ENCODE measurements around the gene ATP10A.

ATP10A gene

DNA sequence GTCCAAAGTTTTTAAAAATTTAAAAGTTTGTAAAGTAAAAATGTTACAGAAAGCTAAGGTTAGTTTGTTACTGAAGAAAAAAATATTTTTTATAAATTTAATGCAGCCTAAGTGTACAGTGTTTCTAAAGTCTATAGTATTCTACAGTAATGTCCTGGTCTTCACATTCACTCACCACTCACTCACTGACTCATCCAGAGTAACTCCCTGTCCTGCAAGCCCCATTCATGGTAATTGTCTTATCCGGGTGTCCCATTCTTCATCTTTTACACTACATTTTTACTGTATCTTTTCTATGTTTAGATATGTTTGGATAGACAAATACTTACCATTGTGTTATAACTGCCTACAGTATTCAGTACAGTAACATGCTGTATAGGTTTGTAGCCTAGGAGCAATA is 36.7 kb upstream of the ATP10A start:
- no peaks in the 10 kb centered on the region for H3K36me3 ChIP-seq (ENCODE audit: control insufficient read depth in 1 of 2, insufficient read depth in 2 of 2, low read length in 2 of 2)
- H3K9ac ChIP-seq (ENCODE audit: low read depth in 1 of 2, low read length in 2 of 2), result no peak overlapping the region
- no peak overlapping the region for H3K27ac ChIP-seq (ENCODE audit: low read depth, low read length)
- H3K4me3 ChIP-seq (ENCODE audit: low read depth in 1 of 2, low read length in 2 of 2), result no peak overlapping the region
- H3K4me1 ChIP-seq (ENCODE audit: control insufficient read depth in 1 of 2, insufficient read depth in 2 of 2, low read length in 2 of 2), result no peaks in the 10 kb centered on the region
- no peaks in the 10 kb centered on the region for H3K27me3 ChIP-seq (ENCODE audit: control insufficient read depth in 1 of 2, insufficient read depth in 2 of 2, low read length in 2 of 2)
- peaks cover 4 to 22% of the 10 kb centered on the region in 2 donors for H3K9me3 ChIP-seq (ENCODE audit: control insufficient read depth in 1 of 2, low read length in 2 of 2)

DNA sequence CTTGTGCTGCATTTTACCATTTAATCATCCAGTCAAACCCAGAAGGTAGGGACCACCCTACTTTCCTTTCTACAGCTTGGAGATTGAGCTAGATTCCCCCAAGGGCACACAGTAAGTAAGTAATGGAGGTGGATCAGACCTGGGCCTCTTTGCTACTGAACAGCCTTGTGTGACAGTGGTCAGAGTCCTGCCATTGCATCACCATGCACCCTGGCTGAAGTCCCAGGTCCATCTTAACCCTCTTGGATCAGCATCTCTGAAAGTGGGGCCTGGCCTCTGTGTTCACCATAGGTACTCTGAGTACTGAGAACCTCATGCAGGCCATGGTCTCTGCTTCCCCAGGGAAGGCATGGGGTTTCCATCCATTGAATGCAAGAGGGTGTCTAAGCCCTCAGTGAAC is 34.5 kb upstream of the ATP10A start:
- H3K27me3 ChIP-seq (ENCODE audit: control insufficient read depth in 1 of 2, insufficient read depth in 2 of 2, low read length in 2 of 2), result no peaks in the 10 kb centered on the region
- no peak overlapping the region for H3K27ac ChIP-seq (ENCODE audit: low read depth, low read length)
- H3K9ac ChIP-seq (ENCODE audit: low read depth in 1 of 2, low read length in 2 of 2), result no peak overlapping the region
- H3K36me3 ChIP-seq (ENCODE audit: control insufficient read depth in 1 of 2, insufficient read depth in 2 of 2, low read length in 2 of 2), result no peaks in the 10 kb centered on the region
- H3K4me3 ChIP-seq (ENCODE audit: low read depth in 1 of 2, low read length in 2 of 2), result no peak overlapping the region
- H3K4me1 ChIP-seq (ENCODE audit: control insufficient read depth in 1 of 2, insufficient read depth in 2 of 2, low read length in 2 of 2), result no peaks in the 10 kb centered on the region
- H3K9me3 ChIP-seq (ENCODE audit: control insufficient read depth in 1 of 2, low read length in 2 of 2), result peaks cover 5 to 18% of the 10 kb centered on the region in 2 donors

DNA sequence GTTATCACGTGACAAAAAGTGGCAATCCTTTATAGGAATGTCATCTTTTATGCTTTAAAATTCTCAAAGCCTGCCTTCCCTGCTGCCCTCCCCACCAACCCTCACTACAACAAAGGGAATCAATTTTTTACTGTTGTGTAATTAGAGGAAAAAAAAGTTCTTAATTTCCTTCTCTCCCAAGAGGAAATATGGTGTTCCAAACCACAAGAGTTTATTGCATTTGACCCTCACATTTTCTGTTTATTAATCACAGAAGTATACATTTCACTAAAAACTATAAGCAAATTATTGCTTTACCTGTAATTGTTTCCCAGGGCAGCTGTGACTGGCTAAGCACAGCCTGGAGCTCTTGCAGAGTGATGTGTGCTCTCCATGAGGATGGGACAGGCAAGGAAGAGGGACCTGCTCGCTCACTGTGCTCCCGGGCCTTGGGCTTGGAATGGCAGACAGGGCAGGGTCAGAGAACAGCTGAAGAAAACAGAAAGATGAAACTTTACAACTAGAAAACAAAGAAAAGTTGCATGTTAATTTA is 31.3 kb upstream of the ATP10A start:
- H3K4me1 ChIP-seq (ENCODE audit: control insufficient read depth in 1 of 2, insufficient read depth in 2 of 2, low read length in 2 of 2), result no peaks in the 10 kb centered on the region

DNA sequence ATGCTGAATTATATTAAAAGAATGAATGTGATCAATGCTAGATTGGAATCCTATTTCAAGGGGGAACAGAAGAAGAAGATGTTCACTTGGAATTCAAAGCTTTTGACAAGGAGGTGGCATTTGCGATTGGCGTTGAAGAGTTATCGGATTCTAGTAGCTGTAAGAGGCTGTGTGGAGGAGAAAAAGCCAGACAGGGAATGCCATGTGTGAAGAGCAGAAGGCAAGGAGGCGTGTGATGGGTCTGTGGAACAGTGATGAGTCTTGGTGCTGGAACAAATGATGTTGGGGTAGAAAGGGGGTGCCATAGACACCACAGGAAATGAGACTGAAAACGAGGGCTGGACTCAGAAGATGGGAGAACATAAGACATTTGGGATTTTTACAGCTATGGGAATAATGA is 30.5 kb upstream of the ATP10A start:
- Histone ChIP-seq H3K4me1 (ENCODE audit: control insufficient read depth in 1 of 2, insufficient read depth in 2 of 2, low read length in 2 of 2) (no peaks in the 10 kb centered on the region), H3K27me3 (ENCODE audit: control insufficient read depth in 1 of 2, insufficient read depth in 2 of 2, low read length in 2 of 2) (no peaks in the 10 kb centered on the region), H3K9ac (ENCODE audit: low read depth in 1 of 2, low read length in 2 of 2) (no peak overlapping the region), H3K4me3 (ENCODE audit: low read depth in 1 of 2, low read length in 2 of 2) (no peak overlapping the region), H3K9me3 (ENCODE audit: control insufficient read depth in 1 of 2, low read length in 2 of 2) (peaks cover 10 to 13% of the 10 kb centered on the region in 2 donors), H3K27ac (ENCODE audit: low read depth, low read length) (no peak overlapping the region), H3K36me3 (ENCODE audit: control insufficient read depth in 1 of 2, insufficient read depth in 2 of 2, low read length in 2 of 2) (no peaks in the 10 kb centered on the region)

More for the DNA sequence above, 31.3 kb upstream of the ATP10A start:
- Histone ChIP-seq H3K27me3 (ENCODE audit: control insufficient read depth in 1 of 2, insufficient read depth in 2 of 2, low read length in 2 of 2) (no peaks in the 10 kb centered on the region), H3K9me3 (ENCODE audit: control insufficient read depth in 1 of 2, low read length in 2 of 2) (peaks cover 10 to 13% of the 10 kb centered on the region in 2 donors), H3K9ac (ENCODE audit: low read depth in 1 of 2, low read length in 2 of 2) (no peak overlapping the region), H3K36me3 (ENCODE audit: control insufficient read depth in 1 of 2, insufficient read depth in 2 of 2, low read length in 2 of 2) (no peaks in the 10 kb centered on the region), H3K4me3 (ENCODE audit: low read depth in 1 of 2, low read length in 2 of 2) (no peak overlapping the region), H3K27ac (ENCODE audit: low read depth, low read length) (no peak overlapping the region)

DNA sequence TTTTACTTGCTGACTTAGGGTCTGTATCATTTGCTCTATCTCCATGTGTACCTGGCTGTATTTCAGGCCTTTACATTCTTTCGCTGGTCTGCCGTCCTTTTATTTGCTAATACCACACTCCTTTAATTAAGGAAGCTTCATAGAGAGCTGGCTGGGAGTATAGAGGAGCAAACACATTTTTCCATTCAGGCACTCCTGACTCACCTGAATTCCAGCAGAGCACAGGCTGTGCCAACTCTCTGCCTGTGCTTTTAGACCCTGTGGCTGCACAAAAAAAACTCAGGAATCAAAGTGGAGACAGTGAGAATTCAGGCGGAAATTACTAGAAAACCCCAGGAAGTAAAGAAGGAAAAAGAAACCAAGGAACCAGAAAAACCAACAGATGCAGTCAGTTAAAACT is 29.0 kb upstream of the ATP10A start:
- peaks cover 6 to 13% of the 10 kb centered on the region in 2 donors for H3K9me3 ChIP-seq (ENCODE audit: control insufficient read depth in 1 of 2, low read length in 2 of 2)
- no peaks in the 10 kb centered on the region for H3K36me3 ChIP-seq (ENCODE audit: control insufficient read depth in 1 of 2, insufficient read depth in 2 of 2, low read length in 2 of 2)
- no peaks in the 10 kb centered on the region for H3K4me1 ChIP-seq (ENCODE audit: control insufficient read depth in 1 of 2, insufficient read depth in 2 of 2, low read length in 2 of 2)
- no peak overlapping the region for H3K27ac ChIP-seq (ENCODE audit: low read depth, low read length)
- no peak overlapping the region for H3K4me3 ChIP-seq (ENCODE audit: low read depth in 1 of 2, low read length in 2 of 2)
- H3K9ac ChIP-seq (ENCODE audit: low read depth in 1 of 2, low read length in 2 of 2), result no peak overlapping the region
- H3K27me3 ChIP-seq (ENCODE audit: control insufficient read depth in 1 of 2, insufficient read depth in 2 of 2, low read length in 2 of 2), result no peaks in the 10 kb centered on the region

DNA sequence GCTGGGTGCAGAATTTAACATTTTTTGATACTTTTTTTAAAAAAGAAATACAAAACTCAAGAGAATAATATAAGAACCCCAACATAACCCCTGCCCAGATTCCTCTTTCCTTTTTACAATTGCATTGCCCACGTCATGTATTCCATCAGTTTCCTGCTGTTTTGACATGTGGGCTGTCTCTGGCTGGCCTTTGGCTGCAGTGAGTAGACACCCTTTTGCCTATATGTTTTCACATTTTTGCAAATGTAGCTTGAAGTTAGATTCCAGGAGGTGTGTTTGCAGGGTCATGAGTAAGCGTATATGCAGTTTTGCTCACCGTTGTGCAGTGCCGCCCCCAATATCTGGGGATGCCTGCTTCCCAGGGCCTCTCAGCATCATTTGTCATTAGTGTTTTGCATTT is 28.0 kb upstream of the ATP10A start:
- no peak overlapping the region for H3K27ac ChIP-seq (ENCODE audit: low read depth, low read length)
- H3K4me3 ChIP-seq (ENCODE audit: low read depth in 1 of 2, low read length in 2 of 2), result no peak overlapping the region
- peaks cover 6 to 13% of the 10 kb centered on the region in 2 donors for H3K9me3 ChIP-seq (ENCODE audit: control insufficient read depth in 1 of 2, low read length in 2 of 2)
- no peaks in the 10 kb centered on the region for H3K27me3 ChIP-seq (ENCODE audit: control insufficient read depth in 1 of 2, insufficient read depth in 2 of 2, low read length in 2 of 2)
- H3K4me1 ChIP-seq (ENCODE audit: control insufficient read depth in 1 of 2, insufficient read depth in 2 of 2, low read length in 2 of 2), result no peaks in the 10 kb centered on the region
- H3K9ac ChIP-seq (ENCODE audit: low read depth in 1 of 2, low read length in 2 of 2), result no peak overlapping the region
- no peaks in the 10 kb centered on the region for H3K36me3 ChIP-seq (ENCODE audit: control insufficient read depth in 1 of 2, insufficient read depth in 2 of 2, low read length in 2 of 2)

DNA sequence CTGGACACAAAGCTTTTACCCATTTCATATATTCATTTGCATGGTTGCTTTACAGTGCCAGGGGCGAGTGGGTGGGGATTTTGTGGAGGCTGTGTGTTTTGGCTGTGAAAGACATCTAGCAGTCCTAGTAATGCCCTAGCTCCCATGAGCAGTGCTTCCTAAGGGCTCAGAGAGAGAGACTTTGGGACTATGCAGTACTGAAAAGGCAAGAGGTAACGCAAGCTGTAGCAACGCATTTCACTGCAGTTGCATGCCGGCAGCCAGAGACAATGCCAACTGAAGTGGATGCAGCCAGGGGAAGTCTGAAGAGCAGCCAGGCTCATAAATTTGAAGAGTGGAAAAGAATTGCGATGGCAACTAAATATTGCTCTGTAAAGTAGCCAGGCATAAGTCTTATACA is 27.4 kb upstream of the ATP10A start:
- no peak overlapping the region for H3K4me3 ChIP-seq (ENCODE audit: low read depth in 1 of 2, low read length in 2 of 2)
- H3K9me3 ChIP-seq (ENCODE audit: control insufficient read depth in 1 of 2, low read length in 2 of 2), result peaks cover 6 to 11% of the 10 kb centered on the region in 2 donors
- H3K27ac ChIP-seq (ENCODE audit: low read depth, low read length), result no peak overlapping the region
- no peaks in the 10 kb centered on the region for H3K4me1 ChIP-seq (ENCODE audit: control insufficient read depth in 1 of 2, insufficient read depth in 2 of 2, low read length in 2 of 2)
- H3K9ac ChIP-seq (ENCODE audit: low read depth in 1 of 2, low read length in 2 of 2), result no peak overlapping the region
- no peaks in the 10 kb centered on the region for H3K36me3 ChIP-seq (ENCODE audit: control insufficient read depth in 1 of 2, insufficient read depth in 2 of 2, low read length in 2 of 2)
- H3K27me3 ChIP-seq (ENCODE audit: control insufficient read depth in 1 of 2, insufficient read depth in 2 of 2, low read length in 2 of 2), result no peaks in the 10 kb centered on the region

DNA sequence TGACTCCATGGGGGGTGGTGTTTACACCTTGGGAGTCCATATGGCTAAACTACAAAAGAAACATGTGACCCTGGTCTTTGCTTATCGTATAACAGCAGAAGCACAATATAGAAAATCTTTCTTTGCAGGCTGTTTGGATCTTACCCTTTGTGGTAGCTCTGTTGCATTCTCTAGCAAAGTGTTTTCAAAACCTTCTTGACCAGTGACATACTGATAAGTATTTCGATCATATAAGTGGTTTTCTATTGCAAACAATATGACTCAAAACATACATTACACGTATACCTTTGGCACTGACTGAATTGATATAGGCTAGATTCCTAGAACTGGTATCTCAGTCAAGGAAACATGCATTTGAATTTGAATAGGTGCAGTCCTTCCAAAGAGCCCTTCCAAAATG is 24.7 kb upstream of the ATP10A start:
- Histone ChIP-seq H3K4me3 (ENCODE audit: low read depth in 1 of 2, low read length in 2 of 2) (no peak overlapping the region), H3K27ac (ENCODE audit: low read depth, low read length) (no peak overlapping the region), H3K36me3 (ENCODE audit: control insufficient read depth in 1 of 2, insufficient read depth in 2 of 2, low read length in 2 of 2) (no peaks in the 10 kb centered on the region), H3K9me3 (ENCODE audit: control insufficient read depth in 1 of 2, low read length in 2 of 2) (peaks cover 9% of the 10 kb centered on the region in 2 donors), H3K4me1 (ENCODE audit: control insufficient read depth in 1 of 2, insufficient read depth in 2 of 2, low read length in 2 of 2) (no peaks in the 10 kb centered on the region), H3K9ac (ENCODE audit: low read depth in 1 of 2, low read length in 2 of 2) (no peak overlapping the region), H3K27me3 (ENCODE audit: control insufficient read depth in 1 of 2, insufficient read depth in 2 of 2, low read length in 2 of 2) (no peaks in the 10 kb centered on the region)

DNA sequence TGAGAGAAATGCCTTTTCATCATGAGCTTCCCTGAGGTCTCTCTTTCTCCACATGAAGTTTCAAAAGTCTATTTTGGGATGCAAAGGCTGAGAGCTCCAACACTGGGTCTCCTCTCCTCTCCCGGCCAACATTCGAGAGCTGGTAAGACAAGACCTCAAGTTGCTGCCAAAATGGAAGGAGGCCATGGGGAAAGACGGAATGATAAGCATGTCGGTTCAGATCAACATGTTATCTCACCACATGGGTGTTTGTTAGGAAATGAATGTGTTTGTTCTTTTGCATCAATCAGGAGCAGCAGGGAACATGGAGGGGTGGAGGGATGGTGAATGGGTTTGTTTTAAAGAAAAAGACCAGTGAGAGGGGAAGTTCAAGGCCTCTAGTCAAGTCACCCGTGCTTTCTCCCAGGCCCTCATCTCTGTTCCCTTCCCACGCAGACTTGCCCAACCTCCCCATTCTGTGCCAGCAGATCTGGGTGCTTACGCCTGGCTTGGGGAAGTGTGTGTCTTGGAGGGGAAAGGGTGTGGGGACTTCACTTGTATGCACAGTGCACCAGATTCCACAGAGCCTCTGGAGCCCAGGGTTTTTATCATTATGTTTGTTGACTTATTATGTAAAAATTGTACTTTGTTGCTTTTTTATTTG is 23.5 kb upstream of the ATP10A start:
- Histone ChIP-seq H3K9ac (ENCODE audit: low read depth in 1 of 2, low read length in 2 of 2) (no peak overlapping the region), H3K4me1 (ENCODE audit: control insufficient read depth in 1 of 2, insufficient read depth in 2 of 2, low read length in 2 of 2) (no peaks in the 10 kb centered on the region), H3K9me3 (ENCODE audit: control insufficient read depth in 1 of 2, low read length in 2 of 2) (peaks cover 4 to 5% of the 10 kb centered on the region in 2 donors), H3K27ac (ENCODE audit: low read depth, low read length) (no peak overlapping the region), H3K4me3 (ENCODE audit: low read depth in 1 of 2, low read length in 2 of 2) (no peak overlapping the region), H3K36me3 (ENCODE audit: control insufficient read depth in 1 of 2, insufficient read depth in 2 of 2, low read length in 2 of 2) (no peaks in the 10 kb centered on the region), H3K27me3 (ENCODE audit: control insufficient read depth in 1 of 2, insufficient read depth in 2 of 2, low read length in 2 of 2) (no peaks in the 10 kb centered on the region)

DNA sequence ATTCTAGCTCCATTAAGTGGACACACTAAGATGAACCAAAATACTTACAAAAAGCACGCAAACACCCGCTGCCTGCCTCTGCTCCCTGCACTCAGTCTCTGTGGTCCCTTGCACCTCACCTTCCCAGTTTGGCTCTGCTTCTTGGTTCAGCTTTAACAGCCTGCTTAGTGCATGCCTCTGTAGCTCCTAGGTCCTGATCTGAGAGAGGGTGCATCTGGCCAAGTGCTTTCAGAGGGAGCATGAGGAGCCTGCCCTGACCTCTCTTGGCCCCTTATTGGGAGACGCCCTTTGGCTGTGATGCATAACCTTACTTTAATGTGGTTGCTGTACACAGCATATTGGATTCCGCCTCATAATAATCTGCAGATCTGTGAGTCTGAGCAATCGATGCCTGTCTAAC is 21.2 kb upstream of the ATP10A start:
- H3K27me3 ChIP-seq (ENCODE audit: control insufficient read depth in 1 of 2, insufficient read depth in 2 of 2, low read length in 2 of 2), result no peaks in the 10 kb centered on the region
- no peaks in the 10 kb centered on the region for H3K36me3 ChIP-seq (ENCODE audit: control insufficient read depth in 1 of 2, insufficient read depth in 2 of 2, low read length in 2 of 2)
- H3K4me1 ChIP-seq (ENCODE audit: control insufficient read depth in 1 of 2, insufficient read depth in 2 of 2, low read length in 2 of 2), result no peaks in the 10 kb centered on the region
- H3K4me3 ChIP-seq (ENCODE audit: low read depth in 1 of 2, low read length in 2 of 2), result no peak overlapping the region
- no peak overlapping the region for H3K27ac ChIP-seq (ENCODE audit: low read depth, low read length)
- H3K9ac ChIP-seq (ENCODE audit: low read depth in 1 of 2, low read length in 2 of 2), result no peak overlapping the region
- H3K9me3 ChIP-seq (ENCODE audit: control insufficient read depth in 1 of 2, low read length in 2 of 2), result peaks cover 3 to 5% of the 10 kb centered on the region in 2 donors

All from duodenal mucosa (tissue), 2 donors.